A673 (cell line): ENCODE measurements around the gene NEU3.
"Not testable (repeated sequence)": the region's sequence is repeated elsewhere in the genome, so short reads cannot be mapped to it uniquely, and the experiment has no call there.

ENCODE experiments used
- CTCF ChIP-seq: fragments of 300-800, 200-600 bp; sonication (generic); conservative IDR thresholded peaks from 2 replicates; pipeline ENCODE4 v1.5.1; 2017; ENCODE audit warnings: low read depth, mild to moderate bottlenecking, antibody characterized with exemption, low read length, moderate library complexity, mixed read lengths
- EZH2 ChIP-seq: fragments of 200-600 bp; sonication (generic); IDR thresholded peaks from 2 replicates; pipeline ENCODE4 v1.6.1; 2017; ENCODE audit warnings: borderline replicate concordance, low read depth, mild to moderate bottlenecking, mixed read lengths, antibody characterized with exemption, low read length; ENCODE audit not compliant: poor library complexity, severe bottlenecking

- not testable (repeated sequence) for TF ChIP-seq CTCF, EZH2
Observed at GRCh38 chr11:75049501-75050266, 61.0 kb downstream of the NEU3 start.
